NCI-H82 treated with DMSO at 0.1 percent for 48 hours (cell line): ENCODE data around the gene LAMTOR2.

Source experiments
- DNase-seq: peaks from one replicate; lab custom pipeline; 2025; ENCODE audit not compliant: unreplicated experiment; lab: John Stamatoyannopoulos, UW

The LAMTOR2 gene

DNA sequence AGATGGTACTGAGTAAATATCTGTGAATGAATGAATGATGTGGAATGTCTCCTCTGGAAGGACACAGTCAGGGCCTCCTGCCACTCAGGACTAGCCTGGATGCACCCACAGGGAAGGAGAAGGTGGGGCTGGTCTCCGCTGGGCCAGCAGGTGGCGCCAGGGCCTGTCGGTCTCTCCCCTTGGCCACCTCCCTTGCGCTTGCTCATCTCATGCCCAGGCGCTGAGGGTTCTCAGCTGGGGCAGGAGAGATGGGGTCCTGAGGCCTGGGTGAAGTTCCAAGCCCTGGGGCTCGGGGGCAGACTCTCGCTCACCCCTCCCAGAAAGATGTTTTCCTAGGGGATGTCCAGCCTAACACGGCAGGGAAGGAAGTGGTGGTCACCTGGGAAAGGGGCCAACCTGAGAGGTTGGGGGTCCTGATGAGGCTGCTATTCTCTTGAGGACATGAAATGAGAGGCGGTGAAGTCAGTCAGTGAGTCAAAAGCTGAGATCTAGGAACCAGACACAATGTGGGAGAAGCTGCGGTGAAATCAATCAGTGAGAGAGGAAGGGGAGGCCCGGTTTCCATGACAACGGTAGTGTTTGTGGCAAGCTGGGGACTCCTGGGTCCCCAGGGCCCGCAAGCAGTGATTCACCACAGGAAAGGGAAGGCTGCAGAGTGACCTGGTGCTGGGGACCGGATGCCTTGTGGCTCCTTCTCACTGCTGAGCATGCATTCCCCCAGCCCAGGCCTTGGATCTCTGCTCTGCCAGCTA lies 42.2 kb downstream of the LAMTOR2 start:
- no peak for DNase-seq

DNA sequence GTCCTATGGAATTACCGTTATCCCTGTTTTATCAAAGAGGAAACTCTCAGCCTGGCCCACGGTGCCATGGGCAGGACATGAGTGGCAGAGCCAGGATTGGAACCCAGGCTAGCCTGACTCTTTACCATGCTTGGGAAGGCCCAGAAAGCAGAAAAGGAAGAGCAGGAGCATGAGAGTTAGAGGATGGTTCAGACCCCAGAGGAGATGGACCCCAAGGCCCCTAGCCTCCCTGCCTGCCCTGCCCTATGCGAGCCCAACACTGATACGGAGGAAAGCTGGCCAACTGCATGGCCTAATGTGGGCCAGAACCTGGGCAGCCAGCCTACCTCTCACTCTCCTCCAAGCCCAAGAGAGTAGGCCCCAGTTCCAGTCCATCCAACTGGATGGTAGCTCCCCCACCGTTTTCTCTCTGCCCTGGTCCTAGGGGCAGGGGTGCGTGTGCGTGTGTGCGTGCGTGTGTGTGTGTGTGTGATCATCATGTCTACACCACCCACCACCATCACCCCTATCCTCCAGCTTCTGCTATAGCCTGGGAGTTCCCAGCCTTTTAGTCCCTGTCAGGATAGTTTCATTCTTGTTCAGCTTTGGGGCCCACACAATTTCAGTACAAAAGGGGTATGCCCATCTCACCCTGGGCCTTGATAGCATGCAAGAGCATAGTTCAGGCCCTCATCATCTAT lies 43.1 kb downstream of the LAMTOR2 start:
- DNase-seq: no peak

DNA sequence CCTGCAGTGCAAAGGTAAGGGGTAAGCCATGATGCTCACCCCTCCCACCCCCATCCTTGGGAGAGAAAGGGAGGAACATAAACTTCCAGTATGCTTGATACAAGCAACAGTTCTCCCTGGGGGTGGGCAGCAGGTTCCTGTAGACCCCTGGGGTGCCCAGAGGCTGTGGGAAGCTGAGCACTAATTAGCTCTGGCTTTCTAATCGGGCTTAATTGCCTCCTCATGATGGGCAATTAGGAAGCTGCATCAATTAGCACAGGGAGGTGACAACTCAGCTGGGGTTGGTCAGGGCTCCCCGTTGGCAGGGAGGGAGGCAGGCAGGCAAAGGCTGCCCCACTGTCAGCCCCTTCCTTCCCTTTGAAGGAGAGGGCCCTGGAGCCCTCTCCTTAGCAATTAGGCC lies 44.2 kb downstream of the LAMTOR2 start:
- DNase-seq: no peak

DNA sequence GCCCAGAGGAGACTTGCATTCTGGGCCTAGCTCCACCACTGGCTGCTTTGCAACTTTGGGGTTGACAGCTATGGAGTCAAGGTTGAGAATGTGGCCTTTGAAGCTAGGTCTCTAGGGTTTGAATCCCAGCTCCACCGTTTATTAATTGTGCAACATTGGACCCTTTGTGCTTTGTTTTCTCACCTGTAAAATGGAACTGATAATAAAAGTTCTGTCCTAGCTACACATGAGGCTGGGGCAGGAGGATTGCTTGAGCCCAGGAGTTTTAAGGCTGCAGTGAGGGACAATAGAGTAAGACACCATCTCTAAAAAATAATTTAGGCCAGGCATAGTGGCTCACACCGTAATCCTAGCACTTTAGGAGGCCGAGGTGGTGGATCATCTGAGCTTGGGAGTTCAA lies 44.7 kb downstream of the LAMTOR2 start:
- DNase-seq: no peak

DNA sequence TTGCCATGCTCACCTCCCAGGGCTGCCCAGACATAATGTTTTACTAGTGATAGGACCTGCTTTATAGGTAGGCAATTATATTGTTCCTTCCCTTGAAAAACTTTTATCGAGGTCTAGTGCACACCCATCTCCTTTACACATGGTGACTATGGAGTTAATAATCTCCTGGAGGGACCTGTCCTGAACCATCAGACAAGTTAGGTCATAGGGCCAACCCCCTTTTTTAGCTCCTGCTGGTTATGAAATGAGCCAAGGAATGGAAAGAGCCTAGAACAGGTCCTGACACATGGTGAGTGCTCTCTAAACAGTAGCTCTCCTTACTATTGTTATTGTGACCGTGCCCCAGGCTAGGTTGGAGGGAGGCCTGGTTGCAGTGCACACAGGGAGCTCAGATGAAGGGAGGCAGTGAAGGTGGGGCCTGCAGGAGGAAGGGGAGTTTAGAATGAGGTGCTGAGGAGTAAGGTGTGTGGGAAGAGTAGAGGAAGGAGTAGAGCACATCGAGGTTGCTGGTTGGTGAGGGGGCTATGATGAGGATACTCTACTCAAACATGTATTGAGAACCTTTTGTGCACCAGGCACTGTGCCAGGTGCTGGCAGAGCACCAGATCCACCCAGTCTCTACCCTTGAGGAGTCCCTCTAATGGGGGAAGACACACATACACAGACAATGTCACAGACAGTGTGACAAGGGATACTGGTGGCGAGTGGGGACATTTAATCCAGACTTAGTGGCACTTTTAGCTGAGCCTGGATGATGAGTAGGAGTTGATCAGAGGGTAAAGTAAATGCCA lies 45.8 kb downstream of the LAMTOR2 start:
- no peak for DNase-seq

DNA sequence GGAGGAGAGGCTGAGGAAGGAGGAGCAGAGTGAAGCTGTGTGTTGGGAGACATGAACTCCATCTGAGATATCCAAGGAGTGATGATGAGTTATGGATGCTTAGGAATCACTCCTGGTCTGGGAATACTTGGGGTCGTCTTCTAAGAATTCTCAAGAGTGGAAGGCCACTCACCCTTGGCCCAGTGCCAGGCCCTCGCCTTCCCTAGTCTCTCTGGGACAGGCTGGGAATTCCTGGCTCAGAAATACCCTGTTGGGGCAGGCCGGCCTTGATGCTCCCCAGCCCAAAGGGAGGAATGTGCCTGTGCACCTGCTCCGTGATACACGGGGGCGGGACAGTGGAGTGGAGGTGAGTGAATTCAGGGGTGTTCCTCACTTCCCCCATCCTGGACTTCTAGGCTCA lies 47.3 kb downstream of the LAMTOR2 start:
- DNase-seq: no peak

DNA sequence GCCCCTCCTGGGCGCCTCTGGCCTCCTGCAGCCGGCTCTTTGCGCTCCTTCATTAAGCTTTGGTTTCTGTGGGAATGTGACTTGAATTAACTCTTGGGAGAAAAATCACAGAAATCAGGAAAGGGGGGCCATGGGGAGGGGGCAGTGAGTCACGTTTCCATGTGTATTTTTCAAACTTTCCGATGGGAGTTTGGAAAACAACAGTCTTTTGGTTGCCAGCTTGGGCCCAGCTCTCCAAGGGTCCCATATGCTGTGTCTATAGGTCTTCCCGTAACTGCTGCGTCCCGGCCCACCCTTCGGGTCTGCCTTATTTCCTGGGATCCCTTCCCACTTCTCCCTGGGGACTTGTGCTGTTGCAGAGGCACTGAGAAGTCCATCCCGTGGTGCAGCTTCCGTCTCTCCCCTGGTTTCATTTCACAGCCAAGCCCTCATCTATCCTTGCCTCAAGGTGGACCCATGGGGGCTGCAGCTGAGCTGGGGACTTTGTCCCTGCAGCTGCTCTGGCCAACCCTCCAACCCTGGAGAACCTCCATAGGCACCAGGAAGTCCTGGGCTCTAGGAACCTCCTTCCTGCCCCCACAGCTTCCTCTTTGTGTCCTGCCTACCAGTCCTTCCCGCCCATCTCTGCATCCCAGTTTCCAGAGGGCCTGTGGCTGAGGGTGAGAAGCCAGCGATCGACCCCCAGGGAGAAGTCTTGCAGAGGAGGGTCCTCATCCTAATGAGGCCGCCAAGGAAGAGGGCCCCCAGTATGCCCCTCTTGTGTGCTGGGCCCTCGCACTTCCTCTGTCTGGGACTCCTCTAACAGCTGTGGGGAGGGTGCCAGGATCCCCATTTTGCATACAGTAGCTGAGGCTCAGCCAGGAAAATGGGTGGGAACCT lies 48.3 kb downstream of the LAMTOR2 start:
- no peak for DNase-seq

DNA sequence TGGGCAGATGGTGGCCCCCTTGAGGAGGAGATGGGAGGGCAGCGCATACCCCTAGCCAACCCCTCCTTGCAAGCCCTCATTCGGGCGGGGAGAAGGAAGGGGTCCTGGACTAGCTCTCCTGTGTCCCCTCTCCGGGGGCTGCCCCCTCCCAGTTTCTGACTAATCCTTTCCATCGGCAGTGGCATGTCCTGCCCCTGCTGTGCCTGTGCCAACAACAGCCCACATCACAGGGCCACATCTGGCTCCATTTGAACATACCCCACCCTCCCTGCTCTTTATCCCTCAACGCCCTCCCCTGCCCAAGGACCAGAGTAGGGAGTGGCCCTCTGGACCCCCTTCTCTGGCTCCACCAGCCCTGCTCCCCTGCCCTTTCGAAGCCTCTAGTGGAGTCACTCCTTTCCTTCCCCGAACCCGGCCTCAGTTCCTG lies 49.0 kb downstream of the LAMTOR2 start:
- no peak for DNase-seq

DNA sequence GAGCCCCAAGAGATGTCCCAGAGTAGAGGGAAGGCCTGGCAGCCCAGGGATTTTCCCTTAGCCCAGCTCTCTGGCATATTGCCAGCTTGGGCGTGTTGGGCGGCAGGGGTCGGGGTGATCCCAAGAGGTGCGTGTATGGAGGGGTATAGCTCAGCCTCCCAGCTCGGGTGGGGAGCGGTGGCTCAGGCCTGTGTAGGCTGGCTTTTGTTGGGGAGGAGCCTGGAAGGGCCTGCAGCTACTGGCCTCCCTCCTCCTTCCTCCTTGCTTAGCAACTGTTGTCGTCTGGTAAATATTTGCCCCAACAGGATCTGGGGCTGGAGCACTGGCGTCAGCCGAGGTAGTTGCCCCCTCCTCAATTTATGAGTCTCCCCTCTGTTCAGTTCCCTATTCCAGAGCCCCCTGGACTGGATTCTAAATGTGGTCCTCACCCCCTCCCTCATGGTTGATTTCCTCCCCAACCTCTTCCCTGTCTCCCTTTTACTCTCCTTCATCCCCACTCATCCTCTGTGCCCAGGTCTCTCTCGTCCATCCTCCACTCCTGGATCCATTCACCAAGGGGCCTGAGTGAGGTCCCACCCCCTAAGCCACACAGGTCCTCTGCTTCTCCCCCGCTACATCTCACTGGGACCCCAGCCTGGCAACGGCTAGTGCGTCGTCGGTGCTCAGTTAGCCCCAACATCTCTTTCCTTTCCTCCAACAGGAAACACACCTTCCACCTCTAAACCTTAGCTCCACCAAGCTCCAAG lies 49.7 kb downstream of the LAMTOR2 start:
- no peak for DNase-seq

DNA sequence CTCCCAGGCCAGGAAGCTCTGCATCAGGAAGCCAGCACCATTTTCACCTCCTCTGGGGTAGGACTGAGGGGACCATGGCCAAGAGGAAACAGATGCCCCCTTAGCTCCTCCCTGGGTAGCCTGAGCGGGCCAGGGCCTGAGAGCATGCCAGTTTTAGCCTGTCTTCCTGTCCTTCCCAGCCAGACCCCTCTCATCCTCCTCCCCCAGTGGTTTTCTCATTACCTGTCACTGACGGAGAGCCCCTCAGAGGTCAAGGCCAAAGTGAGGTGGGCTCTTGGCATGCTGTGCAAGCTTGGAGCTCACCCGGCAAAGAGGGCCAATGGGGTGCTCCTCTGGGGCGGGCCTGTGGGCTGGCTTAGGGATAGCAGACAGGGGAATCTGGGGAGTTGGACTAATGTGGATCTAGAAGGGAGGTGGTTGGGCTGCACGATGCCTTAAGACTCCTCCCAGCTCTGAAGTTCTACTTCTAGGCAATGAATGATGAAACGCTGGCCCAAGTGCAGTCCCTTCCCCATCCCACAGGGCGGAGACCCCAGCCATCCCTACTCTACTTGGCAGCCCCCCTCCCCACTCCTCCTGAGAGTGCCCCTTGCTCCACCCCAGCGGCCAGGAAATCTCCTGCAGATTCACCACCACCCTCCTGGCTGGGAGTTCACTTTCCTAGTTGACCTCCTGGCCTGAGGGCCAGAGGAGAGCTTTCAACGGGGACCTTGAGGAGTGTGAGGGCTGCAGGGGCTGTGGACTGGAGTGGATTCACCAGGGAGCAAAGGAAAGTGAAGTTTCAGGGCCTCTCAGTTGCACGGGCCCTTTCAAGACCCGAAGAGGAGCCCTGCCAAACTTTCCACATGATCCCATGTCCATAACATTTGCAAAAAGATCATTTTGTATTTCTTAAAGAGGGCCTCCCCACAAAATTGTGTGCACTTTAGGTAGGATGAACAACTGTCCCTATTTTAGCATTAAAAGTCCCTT lies 50.6 kb downstream of the LAMTOR2 start:
- DNase-seq: no peak

DNA sequence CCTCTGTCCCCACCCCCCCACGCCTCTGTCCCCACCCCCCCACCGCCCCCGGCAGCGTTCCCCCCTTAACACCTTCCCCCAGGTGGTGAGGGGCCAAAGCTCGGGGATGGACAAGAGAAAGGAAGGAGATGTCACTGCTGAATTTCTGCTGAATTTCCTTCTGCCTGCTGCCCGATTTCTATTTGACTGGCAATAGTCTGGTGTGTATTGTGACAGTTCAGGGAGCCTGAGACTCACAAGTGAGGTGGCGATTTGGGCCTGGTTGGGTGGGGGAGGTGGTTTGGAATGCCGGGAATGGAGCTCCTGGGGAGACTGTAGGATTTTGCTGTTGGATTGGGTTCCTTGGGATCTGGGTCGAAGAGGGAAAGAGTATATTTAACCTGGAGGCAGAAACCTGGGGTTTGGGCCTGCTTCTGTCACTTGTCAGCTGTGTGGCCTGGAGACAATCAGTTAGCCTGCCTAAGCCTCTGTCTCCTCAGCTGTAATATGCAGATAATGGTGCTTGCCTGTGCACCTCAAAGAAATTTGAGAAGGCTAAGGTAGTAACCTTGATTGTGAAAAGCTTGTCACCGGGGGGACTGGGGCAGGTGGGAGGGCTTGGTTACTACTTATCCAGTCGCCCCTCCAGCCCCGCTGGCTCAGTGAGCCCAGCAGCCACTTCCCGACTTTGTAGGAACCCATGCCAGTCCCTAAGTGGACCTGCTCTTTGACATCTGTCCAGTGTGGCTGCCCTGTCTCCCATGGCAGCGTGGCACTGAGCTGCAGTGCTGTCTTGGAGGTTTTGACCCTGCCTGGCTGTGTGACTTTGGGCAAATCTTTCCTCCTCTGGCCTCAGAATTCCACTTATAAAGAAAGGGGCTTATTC lies 52.3 kb downstream of the LAMTOR2 start:
- DNase-seq: no peak

DNA sequence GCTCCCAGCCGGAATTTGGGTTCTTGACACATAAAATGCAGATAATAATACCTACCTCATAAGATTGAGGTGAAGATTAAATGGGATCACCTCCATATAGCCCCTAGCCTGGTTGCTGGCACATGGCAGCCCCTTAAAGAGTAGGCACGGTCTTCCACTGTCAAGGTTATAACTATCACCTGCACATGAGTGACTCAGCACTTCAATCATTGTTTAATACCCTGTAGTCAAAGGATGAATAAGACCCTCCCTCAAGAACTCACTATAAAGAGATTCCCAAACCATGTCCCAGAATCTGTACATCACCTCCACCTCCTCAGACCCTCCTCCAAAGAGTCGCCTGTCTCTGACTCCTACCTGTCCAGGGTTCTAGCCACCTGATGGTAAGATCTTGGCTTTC lies 53.5 kb downstream of the LAMTOR2 start:
- DNase-seq: no peak
